SIG-M5 treated with dmso at 0.1 percent for 504 hours (cell line): ENCODE measurements around the gene GPR32.
"Not testable (repeated sequence)": the region's sequence is repeated elsewhere in the genome, so short reads cannot be mapped to it uniquely, and the experiment has no call there.

ENCODE experiments used
- DNase-seq: peaks from one replicate; lab custom pipeline; 2025; ENCODE audit not compliant: unreplicated experiment; lab: John Stamatoyannopoulos, UW

GPR32 gene

DNA sequence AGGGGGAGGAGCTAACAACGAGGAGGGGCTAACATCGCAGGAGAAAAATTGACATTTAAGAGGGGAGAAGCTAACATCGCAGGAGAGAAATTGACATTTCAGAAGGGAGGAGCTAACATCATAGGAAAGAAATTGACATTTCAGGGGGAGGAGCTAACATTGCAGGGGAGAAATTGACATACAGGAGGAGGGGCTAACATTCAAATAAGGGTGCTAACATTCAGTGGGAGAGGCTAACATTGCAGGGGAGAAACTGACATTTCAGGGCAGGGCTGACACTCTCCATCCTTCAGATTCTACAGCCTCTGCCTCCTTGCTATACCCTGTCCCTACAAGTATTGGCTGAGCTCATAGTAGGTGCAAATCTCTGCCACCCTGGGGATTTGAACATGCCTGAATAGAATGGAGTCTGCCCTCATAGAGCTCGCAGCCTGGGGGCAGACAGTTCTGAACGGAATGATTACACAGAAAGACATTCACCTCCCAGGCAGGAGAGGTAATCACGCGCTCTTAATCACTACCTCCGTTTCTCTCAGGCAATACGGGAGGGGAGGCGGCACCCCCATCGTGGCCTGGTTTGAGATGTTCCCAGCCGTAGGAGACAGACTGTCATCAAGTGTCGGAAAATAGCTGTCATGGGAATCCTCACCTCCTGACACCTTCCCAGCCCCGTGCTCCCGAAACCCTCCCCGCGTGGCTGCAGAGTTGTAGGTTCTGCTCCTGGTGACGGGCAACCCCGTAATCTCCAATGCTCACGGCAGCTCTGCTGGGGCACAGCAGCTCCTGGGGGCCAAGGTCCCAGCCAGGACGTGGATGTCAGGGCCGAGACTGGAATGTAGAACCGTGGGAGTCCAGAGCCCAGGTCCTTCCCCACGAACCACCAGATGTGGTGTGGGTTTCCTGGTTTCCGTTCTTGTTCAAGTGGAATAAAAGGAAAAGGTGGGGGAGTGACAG is 9.5 kb downstream of the GPR32 start:
- DNase-seq = no peak

DNA sequence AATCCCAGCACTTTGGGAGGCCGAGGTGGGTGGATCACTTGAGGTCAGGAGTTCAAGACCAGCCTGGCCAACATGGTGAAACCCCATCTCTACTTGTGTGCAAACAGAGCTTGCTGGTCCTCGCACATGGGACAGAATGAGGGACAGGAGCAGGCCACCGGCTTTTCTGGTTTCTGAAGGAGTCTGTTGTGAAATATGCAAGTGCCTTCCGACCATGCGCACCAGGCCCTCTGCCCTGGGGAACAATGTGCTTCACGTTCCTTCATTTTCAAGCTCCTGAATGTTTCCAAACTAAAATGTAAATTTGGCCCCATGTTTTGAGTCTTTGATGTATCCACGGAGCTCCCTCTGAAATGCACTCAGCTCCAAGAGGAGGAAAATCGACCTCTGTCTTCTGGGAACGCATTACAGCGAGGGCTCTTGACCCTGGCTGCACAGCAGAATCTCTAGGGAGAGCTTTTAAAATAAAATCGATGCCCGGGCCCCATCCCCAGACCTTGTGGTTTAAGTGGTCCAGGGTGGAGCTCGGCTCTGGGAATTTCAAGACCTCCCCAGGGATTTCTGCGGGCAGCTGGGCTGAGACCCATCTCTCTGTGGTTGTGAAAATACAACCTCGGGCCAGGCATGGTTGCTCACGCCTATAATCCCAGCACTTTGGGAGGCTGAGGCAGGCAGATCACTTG is 10.6 kb downstream of the GPR32 start:
- no peak for DNase-seq

DNA sequence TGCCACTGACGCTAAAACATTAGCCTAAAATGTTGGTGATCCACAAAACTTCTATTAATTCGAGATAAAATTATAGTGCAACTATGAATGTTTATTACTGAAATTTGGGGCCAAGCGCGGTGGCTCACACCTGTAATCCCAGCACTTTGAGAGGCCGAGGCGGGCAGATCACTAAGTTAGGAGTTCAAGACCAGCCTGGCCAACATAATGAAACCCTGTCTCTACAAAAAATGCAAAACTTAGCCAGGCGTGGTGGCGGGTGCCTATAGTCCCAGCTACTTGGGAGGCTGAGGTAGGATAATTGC is 13.5 kb downstream of the GPR32 start:
- DNase-seq = not testable (repeated sequence)

DNA sequence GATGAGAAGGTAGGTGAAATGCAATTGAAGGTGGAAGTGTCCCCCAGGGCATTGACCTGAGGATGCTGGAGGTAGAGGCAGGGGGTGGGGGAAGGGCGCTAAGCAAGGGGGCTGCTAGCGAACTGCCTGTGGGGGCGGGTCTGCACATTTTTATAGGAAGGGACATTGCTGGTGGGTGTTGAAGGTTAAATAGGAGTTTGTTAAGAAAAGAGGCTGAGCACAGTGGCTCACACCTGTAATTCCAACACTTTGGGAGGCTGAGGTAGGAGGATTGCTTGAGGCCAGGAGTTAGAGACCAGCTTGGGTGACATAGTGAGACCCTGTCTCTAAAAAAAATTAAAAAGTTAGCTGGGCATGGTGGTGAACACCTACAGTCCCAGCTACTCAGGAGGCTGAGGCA is 14.4 kb downstream of the GPR32 start:
- DNase-seq = no peak

DNA sequence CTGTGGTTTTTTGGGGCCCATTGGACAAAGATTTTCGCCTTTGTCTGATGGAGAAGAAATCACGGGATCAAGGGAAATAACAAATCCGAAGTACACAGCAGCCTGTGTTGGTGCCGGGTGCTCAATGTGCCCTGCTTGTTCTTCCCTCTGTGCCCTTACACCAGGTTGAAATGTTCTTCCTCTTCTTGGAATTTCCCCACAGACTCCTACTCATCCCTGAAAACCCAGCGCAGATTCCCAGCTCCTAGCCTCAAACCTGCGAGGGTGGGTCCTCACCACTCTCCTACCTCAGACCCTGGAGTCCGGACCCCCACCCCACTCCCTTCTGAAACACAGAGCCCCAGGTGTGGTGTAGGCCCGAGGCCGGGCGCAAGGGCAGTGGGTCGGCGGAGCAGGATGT is 15.1 kb downstream of the GPR32 start:
- no peak for DNase-seq

DNA sequence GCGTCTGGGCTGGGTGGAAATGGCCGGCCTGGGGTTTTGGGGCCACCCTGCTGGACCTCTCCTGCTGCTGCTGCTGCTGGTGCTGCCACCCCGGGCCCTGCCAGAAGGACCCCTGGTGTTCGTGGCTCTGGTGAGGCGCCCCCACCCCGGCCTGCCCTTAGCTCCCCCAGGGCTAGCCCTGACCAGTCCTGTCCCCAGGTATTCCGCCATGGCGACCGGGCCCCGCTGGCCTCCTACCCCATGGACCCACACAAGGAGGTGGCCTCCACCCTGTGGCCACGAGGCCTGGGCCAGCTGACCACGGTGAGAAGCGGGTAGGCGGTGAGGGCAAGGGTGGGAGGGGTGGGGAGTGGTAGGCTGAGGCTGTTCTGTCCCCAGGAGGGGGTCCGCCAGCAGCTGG is 20.1 kb downstream of the GPR32 start, which contains the start of gene ACP4:
ACP4 (plus strand) TSS at position 20 of the 400 bp plus-strand sequence; CDS start at position 20, 0 bp downstream.
- DNase-seq = no peak

DNA sequence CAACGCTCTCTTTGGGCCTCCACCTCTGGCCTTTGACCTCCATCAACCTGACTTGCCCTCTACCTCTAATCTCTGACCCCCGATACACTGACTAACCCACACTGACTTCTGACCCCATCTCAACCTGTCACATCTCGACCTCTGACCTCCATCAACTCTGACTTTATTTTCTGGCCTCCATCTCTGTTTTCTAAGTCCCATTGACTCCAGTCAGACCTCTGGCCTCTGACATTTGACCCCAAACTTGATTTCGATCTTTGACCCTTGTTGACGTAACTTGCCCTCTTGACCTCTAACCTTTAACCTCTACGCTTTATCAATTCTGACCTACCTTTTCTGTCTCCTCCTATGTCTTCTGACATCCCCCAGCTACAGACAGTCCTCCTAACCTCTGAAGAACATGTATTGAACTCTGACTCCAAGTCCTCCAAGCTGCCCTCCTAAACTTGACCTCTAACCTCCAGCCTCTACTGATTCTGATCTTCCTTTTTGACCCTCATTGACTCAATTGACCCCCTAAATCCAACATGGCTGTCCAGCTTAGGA is 20.7 kb downstream of the GPR32 start:
- DNase-seq = no peak

DNA sequence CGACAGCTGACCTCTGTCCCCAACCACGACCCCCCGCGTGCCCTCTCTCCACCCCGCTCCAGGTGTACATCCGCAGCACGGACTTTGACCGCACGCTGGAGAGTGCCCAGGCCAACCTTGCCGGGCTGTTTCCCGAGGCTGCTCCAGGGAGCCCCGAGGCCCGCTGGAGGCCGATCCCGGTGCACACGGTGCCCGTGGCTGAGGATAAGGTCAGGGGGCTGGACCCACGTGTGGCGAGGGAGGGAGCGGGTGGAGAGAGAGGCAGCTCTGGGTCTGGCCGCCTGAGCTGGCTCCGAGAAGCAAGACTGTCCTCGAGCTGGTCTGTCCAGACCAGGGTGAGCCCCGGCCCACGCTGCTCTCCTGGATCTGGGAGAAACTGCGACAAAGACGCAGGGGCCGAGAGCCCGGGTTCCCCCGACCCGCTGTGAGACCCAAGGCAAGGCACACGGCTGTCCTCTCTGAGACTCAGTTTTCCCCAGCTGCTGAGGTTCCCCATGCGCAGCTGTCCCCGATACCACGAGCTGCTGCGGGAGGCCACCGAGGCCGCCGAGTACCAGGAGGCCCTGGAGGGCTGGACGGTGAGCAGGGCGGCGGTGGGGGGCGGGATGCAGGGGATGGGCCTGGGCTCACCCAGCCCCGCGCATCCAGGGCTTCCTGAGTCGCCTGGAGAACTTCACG is 21.5 kb downstream of the GPR32 start:
- no peak for DNase-seq

DNA sequence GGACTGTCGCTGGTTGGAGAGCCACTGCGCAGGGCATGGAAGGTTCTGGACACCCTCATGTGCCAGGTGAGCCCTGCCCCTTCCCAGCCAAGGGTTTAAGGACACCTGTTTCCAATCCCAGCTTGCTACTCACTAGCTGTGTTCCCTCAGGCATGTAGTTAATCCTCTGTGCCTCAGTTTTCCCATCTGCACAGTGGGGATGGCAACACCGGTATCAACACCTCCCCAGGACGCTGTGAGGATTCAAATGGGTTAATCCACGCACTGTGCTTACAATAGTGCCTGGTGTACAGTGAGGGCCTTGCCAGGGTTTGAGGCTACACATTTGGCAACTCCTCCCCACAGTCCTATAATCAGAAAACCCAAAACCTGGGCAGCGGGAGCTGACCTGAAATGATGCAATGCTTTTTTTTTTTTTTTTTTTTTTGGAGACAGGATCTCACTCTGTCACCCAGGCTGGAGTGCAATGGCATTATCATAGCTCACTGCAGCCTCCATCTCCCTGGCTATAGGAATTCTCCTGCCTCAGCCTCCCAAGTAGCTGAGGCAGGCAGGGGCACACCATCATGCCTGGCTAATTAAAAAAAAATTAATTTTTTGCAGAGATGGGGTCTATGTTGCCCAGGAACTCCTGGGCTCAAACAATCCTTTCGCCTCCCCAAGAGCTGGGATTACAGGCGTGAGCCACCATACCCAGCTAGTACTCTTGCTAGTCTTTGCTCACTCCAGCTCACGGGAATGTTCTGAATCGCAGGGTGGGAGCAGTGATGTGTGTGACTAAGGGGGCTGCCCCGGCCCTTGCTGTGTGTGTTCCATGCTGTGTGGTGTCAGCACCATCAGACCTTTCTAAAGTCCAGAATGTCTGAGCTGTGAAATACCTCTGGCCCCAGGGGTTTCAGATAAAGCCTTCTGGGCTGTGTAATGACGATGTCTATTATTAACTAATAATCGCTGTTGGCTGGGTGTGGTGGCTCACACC is 22.3 kb downstream of the GPR32 start:
- DNase-seq = no peak

DNA sequence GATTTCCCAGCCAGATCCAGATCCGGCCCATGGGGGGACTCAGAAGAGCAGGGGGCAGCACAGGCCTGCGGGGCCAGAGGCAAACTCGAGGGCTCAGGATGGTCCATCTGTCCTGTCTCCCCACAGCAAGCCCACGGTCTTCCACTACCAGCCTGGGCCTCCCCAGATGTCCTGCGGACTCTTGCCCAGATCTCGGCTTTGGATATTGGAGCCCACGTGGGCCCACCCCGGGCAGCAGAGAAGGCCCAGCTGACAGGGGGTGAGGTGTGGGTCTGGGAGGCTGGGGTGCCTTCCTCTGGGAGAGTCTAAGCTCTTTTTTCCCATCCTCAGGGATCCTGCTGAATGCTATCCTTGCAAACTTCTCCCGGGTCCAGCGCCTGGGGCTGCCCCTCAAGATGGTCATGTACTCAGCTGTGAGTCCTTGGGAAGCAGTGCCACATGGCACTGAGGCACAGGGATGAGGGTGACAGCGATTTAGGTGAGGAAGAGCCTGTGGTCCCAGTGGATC is 23.3 kb downstream of the GPR32 start:
- no peak for DNase-seq

DNA sequence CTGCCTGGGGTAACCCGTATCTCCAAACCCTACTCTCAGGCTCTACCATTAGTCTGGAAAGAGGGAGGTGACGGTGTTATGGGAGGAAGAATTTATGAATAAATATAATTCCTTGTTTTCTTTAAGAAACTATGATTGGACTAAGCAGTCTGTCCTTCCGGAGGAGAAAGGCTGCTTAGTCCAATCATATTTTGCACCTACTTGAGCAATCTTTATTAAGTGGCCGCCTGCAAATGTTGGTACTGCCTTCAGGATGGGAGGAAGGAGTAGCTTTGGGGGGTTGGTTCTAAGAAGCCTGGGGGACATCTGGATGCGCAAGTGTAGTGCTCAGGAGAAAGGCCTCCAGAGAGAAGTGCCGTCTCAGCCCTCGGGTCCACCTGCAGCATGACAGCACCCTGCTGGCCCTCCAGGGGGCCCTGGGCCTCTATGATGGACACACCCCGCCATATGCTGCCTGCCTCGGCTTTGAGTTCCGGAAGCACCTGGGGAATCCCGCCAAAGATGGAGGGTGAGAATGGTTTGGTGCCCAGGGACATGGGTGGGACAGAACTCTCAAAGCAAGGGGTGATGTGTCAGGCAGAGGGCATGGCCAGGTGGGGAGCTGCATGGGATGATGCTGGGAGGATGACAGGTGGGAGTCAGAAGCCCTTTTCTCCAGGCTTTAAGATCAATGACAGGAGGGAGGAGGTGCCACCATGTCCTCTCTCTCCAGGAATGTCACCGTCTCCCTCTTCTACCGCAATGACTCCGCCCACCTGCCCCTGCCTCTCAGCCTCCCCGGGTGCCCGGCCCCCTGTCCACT is 24.0 kb downstream of the GPR32 start:
- DNase-seq = peak; percentile 52

DNA sequence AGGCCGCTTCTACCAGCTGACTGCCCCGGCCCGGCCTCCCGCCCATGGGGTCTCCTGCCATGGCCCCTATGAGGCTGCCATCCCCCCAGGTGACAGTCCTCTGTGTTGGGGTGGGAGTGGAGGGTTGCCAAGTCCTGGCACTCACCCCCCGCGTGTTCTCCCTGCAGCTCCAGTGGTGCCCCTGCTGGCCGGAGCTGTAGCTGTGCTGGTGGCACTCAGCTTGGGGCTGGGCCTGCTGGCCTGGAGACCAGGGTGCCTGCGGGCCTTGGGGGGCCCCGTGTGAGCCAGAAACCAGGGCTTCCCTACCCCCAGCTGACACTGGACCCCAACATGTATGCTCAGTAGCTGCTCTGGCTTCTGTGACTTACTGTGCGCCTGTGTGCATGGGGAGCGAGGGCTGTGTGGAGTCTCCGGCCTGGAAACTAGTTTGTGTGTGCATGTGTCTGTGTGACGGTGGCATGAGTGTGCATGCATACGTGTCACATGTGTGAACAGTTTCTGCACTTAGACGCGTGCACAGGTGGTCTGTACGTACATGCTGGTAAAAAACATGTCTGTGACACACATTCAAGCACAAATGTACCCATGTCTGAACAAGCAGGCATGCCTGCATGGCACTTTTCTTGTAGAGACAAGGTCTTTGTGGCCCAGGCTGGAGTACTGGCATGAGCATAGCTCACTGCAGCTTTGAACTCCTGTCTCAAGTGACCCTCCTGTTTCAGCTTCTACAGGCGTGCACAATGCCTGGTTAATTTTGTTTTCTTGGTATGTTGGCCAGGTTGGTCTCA is 24.8 kb downstream of the GPR32 start:
- peak; percentile 52 for DNase-seq

DNA sequence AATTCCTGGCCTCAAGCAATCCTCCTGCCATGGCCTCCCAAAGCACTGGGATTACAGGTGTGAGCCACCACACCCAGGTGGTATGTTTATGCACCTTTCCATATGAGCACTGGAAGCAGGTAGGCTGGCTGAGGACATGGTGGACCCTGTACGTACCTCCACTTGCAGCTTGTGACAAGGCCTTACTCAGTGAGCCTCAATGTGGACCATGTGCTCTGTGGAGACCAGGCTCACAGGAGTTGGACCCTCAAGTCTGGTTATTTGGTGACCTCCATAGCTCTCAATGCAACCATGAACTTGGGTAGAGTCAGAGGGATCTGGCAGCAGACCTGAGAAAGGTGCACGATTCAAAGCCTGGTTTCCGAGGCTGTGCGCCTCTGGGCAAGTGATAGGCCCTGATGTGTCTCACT is 25.4 kb downstream of the GPR32 start:
- no peak for DNase-seq

DNA sequence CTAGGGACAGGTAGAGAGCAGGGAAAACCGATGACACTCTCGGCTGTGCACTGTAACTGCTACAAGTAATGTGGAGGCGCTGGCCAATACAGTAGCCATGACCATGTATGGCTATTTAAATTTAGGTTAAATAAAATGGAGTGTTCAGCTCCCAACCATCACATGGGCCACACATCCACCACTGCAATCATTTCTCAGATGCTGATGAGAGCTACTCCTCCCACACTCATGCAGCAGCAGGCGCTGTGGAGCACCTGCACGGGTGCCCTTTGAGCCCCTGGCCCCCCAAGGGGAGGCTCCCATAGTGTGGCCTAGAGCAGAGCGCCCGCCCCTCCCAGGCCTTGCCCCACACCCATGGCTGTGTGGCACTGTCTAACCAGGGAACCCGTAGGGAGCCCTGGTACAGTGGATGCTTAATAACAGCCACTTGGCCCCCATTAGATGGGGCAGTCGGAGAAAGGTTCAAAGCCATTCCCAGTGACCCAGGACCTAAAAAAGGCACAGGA is 25.9 kb downstream of the GPR32 start:
- DNase-seq = peak; percentile 20

DNA sequence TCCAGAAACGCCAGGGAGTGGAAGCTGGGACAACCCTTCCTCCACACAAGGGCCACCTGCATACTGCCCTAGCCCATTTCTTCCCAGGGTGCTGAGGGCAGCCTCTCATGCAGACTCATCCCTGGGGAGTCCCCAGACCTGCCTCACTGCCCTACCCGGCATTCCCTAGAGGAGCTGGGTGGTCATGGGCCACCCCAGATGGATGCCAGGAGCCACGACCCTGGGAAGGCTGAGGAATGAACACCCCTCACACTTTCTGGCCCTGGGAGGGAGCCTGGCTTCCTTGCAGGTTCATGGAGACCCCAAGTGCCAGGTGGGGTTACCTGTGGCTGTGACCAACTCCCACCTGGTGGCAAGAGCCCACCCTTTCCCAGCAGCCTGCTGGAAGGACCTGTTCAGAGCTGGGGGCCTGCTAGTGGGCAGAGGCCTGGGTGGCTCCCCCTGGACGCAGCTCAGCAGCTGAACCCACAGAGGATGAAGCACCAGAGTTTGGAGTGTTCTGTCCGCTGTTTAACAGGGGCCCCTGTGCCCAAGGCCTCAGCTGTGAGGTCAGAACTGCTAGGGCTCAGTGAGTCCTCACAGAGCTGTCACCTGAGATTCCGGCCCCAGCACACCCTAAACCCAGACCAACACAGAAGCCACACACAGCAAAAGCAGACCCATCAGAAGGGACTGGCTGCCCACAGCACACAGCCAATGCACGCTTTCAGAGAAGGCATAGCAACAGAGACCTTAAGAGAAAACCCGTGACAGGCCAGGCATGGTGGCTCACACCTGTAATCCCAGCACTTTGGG is 26.6 kb downstream of the GPR32 start:
- no peak for DNase-seq

DNA sequence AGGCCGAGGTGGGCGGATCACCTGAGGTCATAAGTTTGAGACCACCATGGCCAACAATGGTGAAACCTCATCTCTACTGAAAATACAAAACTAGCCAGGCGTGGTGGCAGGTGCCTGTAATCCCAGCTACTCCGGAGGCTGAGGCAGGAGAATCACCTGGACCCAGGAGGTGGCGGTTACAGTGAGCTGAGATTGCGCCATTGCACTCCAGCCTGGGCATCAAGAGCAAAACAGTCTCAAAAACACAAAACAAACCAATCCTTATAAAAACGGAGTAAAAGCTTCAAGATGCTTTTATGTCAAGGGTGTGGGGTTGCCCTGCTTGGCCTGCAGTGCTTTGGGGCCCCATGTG is 27.1 kb downstream of the GPR32 start:
- no peak for DNase-seq

DNA sequence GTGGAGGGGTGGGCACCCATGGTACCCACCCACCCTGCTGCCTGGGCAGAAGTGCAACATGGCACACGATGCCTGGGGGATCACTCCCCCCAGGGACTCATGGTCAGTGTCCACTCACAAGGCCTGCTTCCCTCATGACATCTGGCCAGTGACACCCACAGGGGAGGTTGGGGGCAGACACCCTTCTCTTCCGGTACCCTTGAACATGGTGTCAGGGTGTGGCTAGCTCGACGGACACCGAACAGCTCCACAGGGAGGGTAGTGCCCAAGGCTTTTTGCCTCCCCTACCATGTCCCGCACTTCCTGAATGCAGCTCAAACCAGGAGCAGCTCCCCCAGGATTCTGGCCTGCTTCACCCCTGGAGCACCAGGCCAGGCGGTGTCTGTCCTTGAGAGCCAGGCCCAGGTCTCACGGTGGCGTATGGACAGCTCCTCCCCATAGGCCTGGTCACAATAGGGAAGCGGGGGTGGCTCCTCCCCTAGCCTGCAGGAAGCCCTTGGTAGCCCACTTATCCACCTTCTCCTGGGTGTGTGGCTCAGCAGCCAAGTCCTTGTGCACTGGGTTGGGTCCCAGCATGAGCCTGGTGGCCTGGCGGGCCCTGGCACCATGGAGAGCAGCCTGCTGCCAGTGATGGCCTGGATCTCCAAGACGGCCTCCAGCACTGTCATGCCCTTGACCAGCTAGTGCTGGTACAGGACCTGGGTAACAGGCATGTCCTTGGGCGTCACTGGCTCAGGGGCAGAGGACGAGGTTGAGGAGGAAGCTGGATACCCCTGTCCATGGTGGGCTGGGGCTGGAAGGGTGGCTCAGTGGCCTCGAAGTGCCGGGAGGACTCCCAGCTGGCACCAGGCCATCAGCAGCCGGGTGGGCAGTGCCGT is 27.8 kb downstream of the GPR32 start:
- DNase-seq = no peak
